Retinal pigment epithelial cell (primary cell): ENCODE measurements around the gene GPC2.

ENCODE experiments used
- DNase-seq: peaks from one replicate; pipeline ENCODE4 v3.0.0-alpha.2; 2010; ENCODE audit warnings: low read depth
- H3K4me3 ChIP-seq: 2 replicates; pipeline ENCODE4 v1.5.1; 2011; ENCODE audit warnings: mild to moderate bottlenecking, low read length, control low read depth, moderate library complexity
- TF ChIP-seq, protein P1 (sequence below): conservative IDR thresholded peaks from 2 replicates; pipeline ENCODE4 v1.5.1; 2011; ENCODE audit warnings: low read depth, low read length, control low read depth, inconsistent platforms

The GPC2 gene

DNA sequence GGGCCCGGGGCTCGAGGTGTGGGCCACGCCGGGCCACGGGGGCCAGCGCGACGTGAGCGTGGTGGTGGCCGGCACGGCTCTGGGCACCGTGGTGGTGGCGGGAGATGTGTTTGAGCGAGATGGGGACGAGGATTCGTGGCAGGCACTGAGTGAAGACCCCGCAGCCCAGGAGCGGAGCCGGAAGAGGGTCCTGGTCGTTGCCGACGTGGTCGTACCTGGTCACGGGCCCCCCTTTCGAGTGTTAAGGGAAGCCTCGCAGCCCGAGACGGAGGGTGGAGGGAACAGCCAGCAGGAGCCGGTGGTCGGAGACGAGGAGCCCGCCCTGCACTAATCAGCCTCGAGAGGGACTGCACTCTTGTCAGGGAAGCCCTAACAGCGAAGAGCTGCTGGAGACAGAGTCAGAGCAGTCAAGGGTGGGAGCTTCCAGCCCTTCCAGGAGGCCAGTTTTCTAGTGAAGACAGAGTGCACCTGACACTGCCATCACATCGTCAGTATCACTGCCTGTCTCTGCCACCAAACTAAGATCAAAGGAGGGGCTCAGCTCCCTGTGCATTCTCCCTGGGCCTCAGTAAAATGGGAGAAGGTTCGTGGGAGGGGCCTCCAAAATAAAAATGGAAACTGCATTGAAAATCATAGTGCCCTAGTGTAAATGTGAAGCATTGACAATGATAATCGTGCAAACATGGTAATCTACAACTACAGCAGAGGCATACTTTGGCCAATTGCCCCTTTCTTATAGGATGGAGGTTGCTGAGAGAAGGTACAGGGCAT, 49.1 kb downstream of the GPC2 start:
- no peak for DNase-seq
- H3K4me3 ChIP-seq = peak overlapping the region; percentile 64
- TF ChIP-seq, protein P1, sequence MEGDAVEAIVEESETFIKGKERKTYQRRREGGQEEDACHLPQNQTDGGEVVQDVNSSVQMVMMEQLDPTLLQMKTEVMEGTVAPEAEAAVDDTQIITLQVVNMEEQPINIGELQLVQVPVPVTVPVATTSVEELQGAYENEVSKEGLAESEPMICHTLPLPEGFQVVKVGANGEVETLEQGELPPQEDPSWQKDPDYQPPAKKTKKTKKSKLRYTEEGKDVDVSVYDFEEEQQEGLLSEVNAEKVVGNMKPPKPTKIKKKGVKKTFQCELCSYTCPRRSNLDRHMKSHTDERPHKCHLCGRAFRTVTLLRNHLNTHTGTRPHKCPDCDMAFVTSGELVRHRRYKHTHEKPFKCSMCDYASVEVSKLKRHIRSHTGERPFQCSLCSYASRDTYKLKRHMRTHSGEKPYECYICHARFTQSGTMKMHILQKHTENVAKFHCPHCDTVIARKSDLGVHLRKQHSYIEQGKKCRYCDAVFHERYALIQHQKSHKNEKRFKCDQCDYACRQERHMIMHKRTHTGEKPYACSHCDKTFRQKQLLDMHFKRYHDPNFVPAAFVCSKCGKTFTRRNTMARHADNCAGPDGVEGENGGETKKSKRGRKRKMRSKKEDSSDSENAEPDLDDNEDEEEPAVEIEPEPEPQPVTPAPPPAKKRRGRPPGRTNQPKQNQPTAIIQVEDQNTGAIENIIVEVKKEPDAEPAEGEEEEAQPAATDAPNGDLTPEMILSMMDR = no peak

DNA sequence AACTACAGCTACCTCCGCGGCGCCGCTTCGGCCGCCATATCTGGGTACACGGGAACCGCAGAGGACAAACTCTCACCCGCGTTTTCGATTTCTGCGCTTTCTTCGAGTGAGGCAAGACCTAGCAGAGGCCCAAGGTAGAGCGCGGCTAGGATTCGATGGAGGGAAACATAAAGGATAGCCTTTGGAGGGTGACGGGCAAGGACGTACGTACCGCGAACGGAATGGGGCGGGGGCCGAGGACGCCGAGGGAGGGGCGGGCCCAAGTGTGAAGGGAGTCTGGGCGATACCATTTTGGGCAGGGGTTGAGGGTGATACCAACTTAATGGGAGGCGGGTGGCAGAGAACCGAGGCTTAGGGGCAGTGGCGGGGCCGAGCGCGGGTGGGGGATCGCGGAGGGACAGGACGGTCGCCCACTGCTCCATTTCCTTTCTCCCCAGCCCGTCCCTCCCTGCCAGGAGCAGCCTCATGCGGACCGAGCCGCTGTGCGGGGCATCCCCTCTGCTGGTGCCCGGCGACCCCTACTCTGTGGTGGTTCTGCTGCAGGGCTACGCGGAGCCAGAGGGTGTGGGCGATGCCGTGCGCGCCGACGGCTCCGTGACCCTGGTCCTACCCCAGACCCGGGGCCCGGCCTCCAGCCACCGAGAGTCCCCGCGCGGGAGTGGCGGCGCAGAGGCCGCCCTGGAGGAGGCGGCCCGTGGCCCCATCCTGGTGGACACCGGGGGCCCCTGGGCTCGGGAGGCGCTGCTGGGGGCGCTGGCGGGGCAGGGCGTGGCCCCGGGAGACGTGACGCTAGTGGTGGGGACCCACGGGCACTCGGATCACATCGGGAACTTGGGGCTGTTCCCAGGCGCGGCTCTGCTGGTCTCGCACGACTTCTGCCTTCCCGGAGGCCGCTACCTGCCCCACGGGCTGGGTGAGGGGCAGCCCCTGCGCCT, 50.0 kb downstream of the GPC2 start, which contains the start of gene MBLAC1:
Gene MBLAC1 (plus strand): TSS at position 37 of the 935 bp plus-strand sequence. CDS start 429 bp downstream, at position 466.
- H3K4me3 ChIP-seq = peak within 1 kb of the TSS; percentile 64
- peak; percentile 74 for DNase-seq
- TF ChIP-seq, protein P1 = no peak

DNA sequence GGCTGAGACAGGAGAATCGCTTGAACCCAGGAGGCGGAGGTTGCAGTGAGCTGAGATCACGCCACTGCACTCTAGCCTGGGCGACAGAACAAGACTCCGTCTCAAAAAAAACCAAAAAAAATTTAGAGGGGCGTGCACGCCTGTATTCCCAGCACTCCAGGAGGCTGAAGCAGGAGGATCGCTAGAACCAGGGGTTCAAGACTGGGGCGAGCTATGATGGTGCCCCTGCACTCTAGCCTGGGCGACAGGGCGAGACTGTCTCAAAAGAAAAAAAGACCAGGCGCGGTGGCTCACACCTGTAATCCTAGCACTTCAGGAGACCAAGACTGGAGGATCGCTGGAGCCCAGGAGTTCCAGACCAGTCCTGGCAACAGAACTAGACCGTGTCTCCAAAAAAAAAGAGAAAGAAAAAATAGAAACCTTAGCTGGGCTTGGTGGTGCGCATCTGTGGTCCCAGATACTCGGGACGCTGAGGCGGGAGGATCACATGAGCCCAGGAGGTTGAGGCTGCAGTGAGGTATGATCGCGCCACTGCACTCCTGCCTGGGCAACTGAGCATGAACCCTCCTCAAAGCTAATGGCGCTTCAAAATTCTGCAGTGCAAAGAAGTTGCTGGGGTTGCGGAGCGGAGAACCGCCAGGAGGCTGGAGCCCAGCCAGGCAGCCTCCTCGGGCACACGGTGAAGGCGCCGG, 50.8 kb downstream of the GPC2 start:
- TF ChIP-seq, protein P1 = peak; percentile 13
- peak; percentile 34 for DNase-seq

DNA sequence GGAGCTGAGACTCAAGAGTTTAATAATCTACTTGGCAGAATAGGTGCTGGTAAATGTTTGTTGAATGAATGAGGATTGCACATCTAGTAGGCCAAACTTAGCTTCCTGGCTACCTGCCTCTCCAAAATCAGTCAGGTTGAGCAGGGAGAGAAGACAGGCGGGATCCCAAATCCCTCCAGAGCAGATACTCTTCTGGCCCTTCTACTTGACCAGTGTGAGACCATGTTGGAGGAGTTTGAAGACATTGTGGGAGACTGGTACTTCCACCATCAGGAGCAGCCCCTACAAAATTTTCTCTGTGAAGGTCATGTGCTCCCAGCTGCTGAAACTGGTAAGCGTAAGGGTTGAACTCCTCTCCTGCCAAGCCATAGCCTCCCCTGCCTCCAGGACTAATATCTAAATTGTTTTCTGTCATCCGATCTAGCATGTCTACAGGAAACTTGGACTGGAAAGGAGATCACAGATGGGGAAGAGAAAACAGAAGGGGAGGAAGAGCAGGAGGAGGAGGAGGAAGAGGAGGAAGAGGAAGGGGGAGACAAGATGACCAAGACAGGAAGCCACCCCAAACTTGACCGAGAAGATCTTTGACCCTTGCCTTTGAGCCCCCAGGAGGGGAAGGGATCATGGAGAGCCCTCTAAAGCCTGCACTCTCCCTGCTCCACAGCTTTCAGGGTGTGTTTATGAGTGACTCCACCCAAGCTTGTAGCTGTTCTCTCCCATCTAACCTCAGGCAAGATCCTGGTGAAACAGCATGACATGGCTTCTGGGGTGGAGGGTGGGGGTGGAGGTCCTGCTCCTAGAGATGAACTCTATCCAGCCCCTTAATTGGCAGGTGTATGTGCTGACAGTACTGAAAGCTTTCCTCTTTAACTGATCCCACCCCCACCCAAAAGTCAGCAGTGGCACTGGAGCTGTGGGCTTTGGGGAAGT, 52.6 kb downstream of the GPC2 start:
- H3K4me3 ChIP-seq = no peak overlapping the region
- DNase-seq = no peak
- TF ChIP-seq, protein P1 = no peak

More for the DNA sequence above, 50.8 kb downstream of the GPC2 start:
- H3K4me3 ChIP-seq = peak overlapping the region; percentile 64

DNA sequence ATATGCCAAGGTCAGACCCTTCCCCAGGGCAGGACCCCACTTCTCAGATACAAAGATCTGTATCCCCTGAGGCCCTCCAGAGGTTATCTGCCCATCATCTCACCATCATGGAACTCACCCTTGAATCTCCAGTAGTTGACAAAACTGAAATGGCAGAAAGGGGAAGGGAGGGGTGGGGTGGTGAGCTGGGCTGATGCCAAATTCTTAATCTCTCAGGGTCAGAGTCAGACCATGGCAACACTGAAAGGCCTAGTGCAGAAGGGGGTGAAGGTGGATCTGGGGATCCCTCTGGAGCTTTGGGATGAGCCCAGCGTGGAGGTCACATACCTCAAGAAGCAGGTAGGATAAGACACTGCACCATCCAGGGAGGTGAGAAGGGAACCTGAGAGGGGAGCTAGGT, 54.6 kb downstream of the GPC2 start:
- no peak overlapping the region for H3K4me3 ChIP-seq
- no peak for DNase-seq
- TF ChIP-seq, protein P1 = no peak

DNA sequence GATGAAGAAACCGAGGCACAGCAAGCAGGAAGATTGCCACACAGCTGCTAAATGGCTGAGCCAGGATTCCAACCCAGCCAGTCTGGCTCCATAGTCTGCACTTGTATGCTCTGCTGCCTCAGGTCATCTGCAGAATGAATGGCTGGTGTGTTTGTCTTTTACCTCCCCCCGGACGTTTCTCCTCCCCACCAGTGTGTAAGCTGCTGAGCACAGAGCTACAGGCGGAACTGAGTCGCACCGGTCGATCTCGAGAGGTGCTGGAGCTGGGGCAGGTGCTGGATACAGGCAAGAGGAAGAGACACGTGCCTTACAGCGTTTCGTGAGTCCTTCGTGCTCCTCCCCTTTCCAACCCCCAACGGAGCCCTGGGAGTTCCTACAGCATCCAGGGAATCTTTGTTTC, 55.1 kb downstream of the GPC2 start:
- H3K4me3 ChIP-seq = no peak overlapping the region
- TF ChIP-seq, protein P1 = no peak
- DNase-seq = no peak
